Measurements from ENCODE around the gene MICAL1.

DNA sequence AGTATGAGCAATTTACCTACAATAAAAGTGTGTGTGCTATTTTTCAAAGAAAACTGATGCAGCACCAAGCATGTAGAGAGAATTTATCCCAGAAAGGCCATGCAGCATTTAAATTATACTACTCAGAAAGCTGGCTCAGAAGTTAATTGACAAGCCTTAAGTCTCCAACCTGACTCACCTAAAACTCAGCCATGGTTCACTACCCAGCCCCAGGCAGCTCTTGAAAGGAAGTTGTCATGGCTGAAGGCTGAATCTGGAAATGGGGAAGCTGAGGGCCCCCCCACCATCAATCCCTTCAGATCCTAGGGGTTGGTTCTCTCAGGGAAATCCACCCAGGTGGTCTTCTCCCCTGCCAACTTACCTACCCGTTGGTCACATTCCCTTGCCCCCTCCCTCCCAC, 34.8 kb downstream of the MICAL1 start:
- TF ChIP-seq EP300 (IDR thresholded peaks at IDR 0.05; ENCODE audit: borderline replicate concordance) (no peak), TAF1 (IDR thresholded peaks at IDR 0.05; ENCODE audit: low read depth) (no peak), REST (IDR thresholded peaks at IDR 0.05; ENCODE audit: low read depth) (no peak), YY1 (IDR thresholded peaks at IDR 0.05; ENCODE audit: low read depth) (no peak), RAD21 (IDR thresholded peaks at IDR 0.05; ENCODE audit: low read depth) (no peak)
- TF ChIP-seq, protein P1, sequence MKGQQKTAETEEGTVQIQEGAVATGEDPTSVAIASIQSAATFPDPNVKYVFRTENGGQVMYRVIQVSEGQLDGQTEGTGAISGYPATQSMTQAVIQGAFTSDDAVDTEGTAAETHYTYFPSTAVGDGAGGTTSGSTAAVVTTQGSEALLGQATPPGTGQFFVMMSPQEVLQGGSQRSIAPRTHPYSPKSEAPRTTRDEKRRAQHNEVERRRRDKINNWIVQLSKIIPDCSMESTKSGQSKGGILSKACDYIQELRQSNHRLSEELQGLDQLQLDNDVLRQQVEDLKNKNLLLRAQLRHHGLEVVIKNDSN (IDR thresholded peaks at IDR 0.05) = no peak

Measured in Ishikawa (cell line).